Measurements from ENCODE around the gene ZNF343. TPM values are rescaled to one million over a fixed set of nuclear protein-coding genes. Genes with fewer than 3 reads are reported as not detected.

Gene ZNF343
- total RNA-seq, 1 donor from 2014 or later: 6.3 TPM

- Histone ChIP-seq H3K4me1 (peaks cover 8% of the 10 kb centered on the region), H3K4me3 (no peak overlapping the region), H3K27me3 (ENCODE audit: low read depth) (no peaks in the 10 kb centered on the region), H3K27ac (replicated peaks) (no peak overlapping the region), H3K36me3 (no peaks in the 10 kb centered on the region), H3K9me3 (replicated peaks) (no peaks in the 10 kb centered on the region)
- intact Hi-C loops (cut with micrococcal nuclease): no loop called here
- no peak for TF ChIP-seq CTCF (IDR thresholded peaks at IDR 0.05; ENCODE audit: borderline replicate concordance)
- DNase-seq: no peak
Measured at GRCh38 chr20:2519115-2519809, 10.5 kb upstream of the ZNF343 start.

GRCh38 chr20:2518558-2518957 is 9.8 kb upstream of the ZNF343 start:
- Histone ChIP-seq H3K36me3 (no peaks in the 10 kb centered on the region), H3K27ac (replicated peaks) (no peak overlapping the region), H3K27me3 (ENCODE audit: low read depth) (no peaks in the 10 kb centered on the region), H3K4me1 (peaks cover 4% of the 10 kb centered on the region), H3K4me3 (no peak overlapping the region), H3K9me3 (replicated peaks) (no peaks in the 10 kb centered on the region)
- DNase-seq: no peak
- intact Hi-C loops (cut with micrococcal nuclease): no loop called here
- TF ChIP-seq CTCF (IDR thresholded peaks at IDR 0.05; ENCODE audit: borderline replicate concordance): no peak

- H3K27me3 ChIP-seq (ENCODE audit: low read depth): no peaks in the 10 kb centered on the region
- TF ChIP-seq CTCF (IDR thresholded peaks at IDR 0.05; ENCODE audit: borderline replicate concordance): no peak
- no peak overlapping the region for H3K27ac ChIP-seq (replicated peaks)
- H3K36me3 ChIP-seq: no peaks in the 10 kb centered on the region
- intact Hi-C loops (cut with micrococcal nuclease): no loop called here
- no peaks in the 10 kb centered on the region for H3K9me3 ChIP-seq (replicated peaks)
- DNase-seq: no peak
- H3K4me3 ChIP-seq: no peak overlapping the region
- H3K4me1 ChIP-seq: peaks cover 4% of the 10 kb centered on the region
Measured at GRCh38 chr20:2518096-2518495, 9.4 kb upstream of the ZNF343 start.

GRCh38 chr20:2516399-2516798 is 7.7 kb upstream of the ZNF343 start:
- H3K36me3 ChIP-seq: no peaks in the 10 kb centered on the region
- TF ChIP-seq CTCF (IDR thresholded peaks at IDR 0.05; ENCODE audit: borderline replicate concordance): no peak
- H3K27ac ChIP-seq (replicated peaks): no peak overlapping the region
- H3K9me3 ChIP-seq (replicated peaks): no peaks in the 10 kb centered on the region
- DNase-seq: no peak
- intact Hi-C loops (cut with micrococcal nuclease): no loop called here
- no peaks in the 10 kb centered on the region for H3K4me1 ChIP-seq
- no peaks in the 10 kb centered on the region for H3K27me3 ChIP-seq (ENCODE audit: low read depth)
- no peak overlapping the region for H3K4me3 ChIP-seq

- no peak for TF ChIP-seq CTCF (IDR thresholded peaks at IDR 0.05; ENCODE audit: borderline replicate concordance)
- no peak overlapping the region for H3K4me3 ChIP-seq
- no peaks in the 10 kb centered on the region for H3K4me1 ChIP-seq
- DNase-seq: no peak
- no peaks in the 10 kb centered on the region for H3K9me3 ChIP-seq (replicated peaks)
- H3K27ac ChIP-seq (replicated peaks): no peak overlapping the region
- intact Hi-C loops (cut with micrococcal nuclease): no loop called here
- H3K36me3 ChIP-seq: no peaks in the 10 kb centered on the region
- no peaks in the 10 kb centered on the region for H3K27me3 ChIP-seq (ENCODE audit: low read depth)
Measured at GRCh38 chr20:2515203-2515602, 6.5 kb upstream of the ZNF343 start.
